A673 (cell line): ENCODE results near the gene LAMB4. TPM values are rescaled to one million over a fixed set of nuclear protein-coding genes. Genes with fewer than 3 reads are reported as not detected.

Experiments used
- BruUV-seq: library from RNA; stranded (reverse); fragments of 400-500 nt; replicated peaks from 2 replicates; lab custom pipeline; 2021; lab: Mats Ljungman, UMichigan
- CTCF ChIA-PET: fragments of 300-600 bp; sonication (Branson Sonifier 250); formaldehyde crosslinking; loops from one replicate; lab custom pipeline; 2022; ENCODE audit warnings: antibody characterized with exemption; lab: Charles Lee
- POLR2A ChIA-PET: fragments of 300-600 bp; sonication (Branson Sonifier 250); formaldehyde crosslinking; loops from one replicate; lab custom pipeline; 2022; ENCODE audit warnings: antibody characterized with exemption; ENCODE audit not compliant: low non-redundant PET; lab: Charles Lee
- DNase-seq: peaks from one replicate; pipeline ENCODE4 v3.0.0-alpha.2; 2015; ENCODE audit warnings: low spot score
- H3K27ac ChIP-seq: fragments of 200-600 bp; sonication (generic); 2 replicates; pipeline ENCODE4 v1.5.1; 2016; ENCODE audit warnings: mixed run types, low read depth, mild to moderate bottlenecking, mixed read lengths, antibody characterized with exemption, low read length; ENCODE audit not compliant: poor library complexity, severe bottlenecking
- H3K27me3 ChIP-seq: fragments of 200-600 bp; sonication (generic); replicated peaks from 2 replicates; pipeline ENCODE4 v1.6.1; 2017; ENCODE audit warnings: mixed run types, low read depth, mild to moderate bottlenecking, mixed read lengths, antibody characterized with exemption, low read length; ENCODE audit not compliant: insufficient read depth, poor library complexity
- H3K36me3 ChIP-seq: fragments of 200-600 bp; sonication (generic); 2 replicates; pipeline ENCODE4 v1.6.1; 2016; ENCODE audit warnings: mixed run types, mild to moderate bottlenecking, mixed read lengths, antibody characterized with exemption, low read length; ENCODE audit not compliant: insufficient read depth, poor library complexity, severe bottlenecking
- H3K4me1 ChIP-seq: fragments of 200-600 bp; sonication (generic); 2 replicates; pipeline ENCODE4 v1.6.1; 2017; ENCODE audit warnings: mixed run types, mild to moderate bottlenecking, mixed read lengths, antibody characterized with exemption, low read length; ENCODE audit not compliant: insufficient read depth, poor library complexity, severe bottlenecking
- H3K4me3 ChIP-seq: fragments of 200-600 bp; sonication (generic); 2 replicates; pipeline ENCODE4 v1.5.1; 2016; ENCODE audit warnings: low read depth, mixed run types, mild to moderate bottlenecking, mixed read lengths, low read length; ENCODE audit not compliant: poor library complexity, severe bottlenecking
- H3K9me3 ChIP-seq: fragments of 200-600 bp; sonication (generic); 2 replicates; pipeline ENCODE4 v1.6.1; 2016; ENCODE audit warnings: mixed run types, low read depth, mild to moderate bottlenecking, mixed read lengths, antibody characterized with exemption, low read length; ENCODE audit not compliant: poor library complexity, severe bottlenecking
- EZH2 ChIP-seq: fragments of 200-600 bp; sonication (generic); IDR thresholded peaks from 2 replicates; pipeline ENCODE4 v1.6.1; 2017; ENCODE audit warnings: borderline replicate concordance, low read depth, mild to moderate bottlenecking, mixed read lengths, antibody characterized with exemption, low read length; ENCODE audit not compliant: poor library complexity, severe bottlenecking
- intact Hi-C: fragments of 100-400 bp; cut with micrococcal nuclease; formaldehyde crosslinking; loops from one replicate; pipeline ENCODE4 v1.10.0; 2022; ENCODE audit not compliant: unreplicated experiment
- total RNA-seq: library from RNA; stranded (reverse); gene quantifications from 2 replicates; pipeline ENCODE4 v1.2.3, GENCODE V29; 2021
- TF ChIP-seq, protein P1 (sequence below): fragments of 300-800, 200-600 bp; sonication (generic); conservative IDR thresholded peaks from 2 replicates; pipeline ENCODE4 v1.5.1; 2017; ENCODE audit warnings: low read depth, mild to moderate bottlenecking, antibody characterized with exemption, low read length, moderate library complexity, mixed read lengths

LAMB4 gene
- total RNA-seq, 1 experiment from 2014 or later: 0.21 TPM

DNA sequence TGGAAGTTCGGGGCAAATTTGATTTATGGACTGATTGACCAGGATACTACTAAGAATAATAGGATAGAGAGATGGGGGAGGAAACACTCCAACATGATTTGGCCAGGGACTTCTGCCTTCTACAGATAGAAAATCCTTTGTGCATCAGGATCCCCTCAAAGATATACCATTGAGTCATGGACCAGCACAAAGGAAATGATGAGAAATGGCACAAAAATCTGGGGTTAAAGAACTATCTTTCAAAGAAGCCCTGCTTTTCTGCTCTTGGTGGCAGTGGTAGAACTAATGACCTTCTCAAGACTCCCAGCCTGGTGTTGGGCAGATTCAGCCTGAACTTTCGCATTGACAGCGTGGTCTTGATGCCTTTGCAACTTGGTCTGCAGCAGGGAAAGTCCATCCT, 99.6 kb downstream of the LAMB4 start:
- TF ChIP-seq EZH2: no peak
- TF ChIP-seq, protein P1, sequence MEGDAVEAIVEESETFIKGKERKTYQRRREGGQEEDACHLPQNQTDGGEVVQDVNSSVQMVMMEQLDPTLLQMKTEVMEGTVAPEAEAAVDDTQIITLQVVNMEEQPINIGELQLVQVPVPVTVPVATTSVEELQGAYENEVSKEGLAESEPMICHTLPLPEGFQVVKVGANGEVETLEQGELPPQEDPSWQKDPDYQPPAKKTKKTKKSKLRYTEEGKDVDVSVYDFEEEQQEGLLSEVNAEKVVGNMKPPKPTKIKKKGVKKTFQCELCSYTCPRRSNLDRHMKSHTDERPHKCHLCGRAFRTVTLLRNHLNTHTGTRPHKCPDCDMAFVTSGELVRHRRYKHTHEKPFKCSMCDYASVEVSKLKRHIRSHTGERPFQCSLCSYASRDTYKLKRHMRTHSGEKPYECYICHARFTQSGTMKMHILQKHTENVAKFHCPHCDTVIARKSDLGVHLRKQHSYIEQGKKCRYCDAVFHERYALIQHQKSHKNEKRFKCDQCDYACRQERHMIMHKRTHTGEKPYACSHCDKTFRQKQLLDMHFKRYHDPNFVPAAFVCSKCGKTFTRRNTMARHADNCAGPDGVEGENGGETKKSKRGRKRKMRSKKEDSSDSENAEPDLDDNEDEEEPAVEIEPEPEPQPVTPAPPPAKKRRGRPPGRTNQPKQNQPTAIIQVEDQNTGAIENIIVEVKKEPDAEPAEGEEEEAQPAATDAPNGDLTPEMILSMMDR: no peak
- peaks cover 10% of the 10 kb centered on the region for H3K4me1 ChIP-seq

DNA sequence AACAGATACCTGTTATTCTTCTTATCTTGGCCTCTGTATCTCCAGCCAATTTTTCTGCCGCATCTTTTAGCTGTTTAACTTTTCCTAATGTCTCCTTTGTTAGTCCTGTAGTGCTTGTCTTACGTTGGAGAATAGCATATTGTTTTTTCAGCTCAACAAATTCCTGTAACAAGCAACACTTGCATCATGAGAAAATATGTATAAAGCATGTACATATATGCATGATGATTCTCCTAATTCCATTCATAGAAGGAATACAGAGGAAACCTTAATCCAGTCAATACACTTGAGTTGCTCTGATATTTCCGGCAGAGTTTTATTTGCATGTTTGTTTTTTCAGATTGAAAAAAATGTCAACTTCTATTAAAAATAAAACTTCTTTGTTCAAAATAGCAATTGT, 101.1 kb downstream of the LAMB4 start:
- no peak overlapping the region for H3K27ac ChIP-seq
- ChIA-PET CTCF (no interaction called here), POLR2A (no interaction called here)
- BruUV-seq: no TSS peak
- H3K27me3 ChIP-seq: no peaks in the 10 kb centered on the region
- intact Hi-C loops: no loop called here
- H3K36me3 ChIP-seq: no peaks in the 10 kb centered on the region
- TF ChIP-seq, protein P1: no peak
- no peak for TF ChIP-seq EZH2
- no peaks in the 10 kb centered on the region for H3K9me3 ChIP-seq
- H3K4me3 ChIP-seq: no peak overlapping the region
- H3K4me1 ChIP-seq: peaks cover 10% of the 10 kb centered on the region
- DNase-seq: no peak

More for the DNA sequence above, 99.6 kb downstream of the LAMB4 start:
- intact Hi-C loops: no loop called here
- Histone ChIP-seq H3K36me3 (no peaks in the 10 kb centered on the region), H3K27ac (no peak overlapping the region), H3K4me3 (no peak overlapping the region), H3K27me3 (no peaks in the 10 kb centered on the region), H3K9me3 (no peaks in the 10 kb centered on the region)
- ChIA-PET POLR2A (no interaction called here), CTCF (no interaction called here)
- no peak for DNase-seq
- no TSS peak for BruUV-seq

DNA sequence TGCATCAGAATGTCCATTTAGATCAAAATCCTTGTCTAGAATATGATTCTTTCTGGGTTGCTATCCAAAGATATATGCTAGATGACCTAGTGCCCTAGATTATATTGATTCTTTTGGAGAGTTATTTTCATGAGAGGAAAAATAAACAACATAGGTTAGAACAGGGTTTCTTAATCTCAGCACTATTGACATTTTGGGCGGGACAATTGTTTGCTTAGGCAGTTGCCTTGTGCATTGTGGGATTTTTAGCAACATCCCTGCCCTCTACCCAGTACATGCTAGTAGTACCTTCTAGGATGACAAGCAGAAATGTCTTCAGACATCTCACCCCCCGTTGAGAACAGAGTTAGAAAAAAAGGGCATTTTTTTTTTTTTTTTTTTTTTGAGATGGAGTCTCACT, 102.0 kb downstream of the LAMB4 start:
- POLR2A ChIA-PET: no interaction called here
- Histone ChIP-seq H3K4me1 (peaks cover 14% of the 10 kb centered on the region), H3K9me3 (no peaks in the 10 kb centered on the region), H3K4me3 (no peak overlapping the region), H3K36me3 (no peaks in the 10 kb centered on the region), H3K27me3 (no peaks in the 10 kb centered on the region), H3K27ac (no peak overlapping the region)
- no TSS peak for BruUV-seq
- no peak for TF ChIP-seq EZH2
- TF ChIP-seq, protein P1: no peak
- intact Hi-C loops: no loop called here
- CTCF ChIA-PET: no interaction called here
- no peak for DNase-seq
